VCaP (cell line): ENCODE results near the gene UBAP2.

Experiments used
- H3K27ac ChIP-seq: fragments of 450-650 bp; 2 replicates; pipeline ENCODE4 v1.5.1; 2017
- CTCF ChIP-seq: fragments of 450-650 bp; conservative IDR thresholded peaks from 2 replicates; pipeline ENCODE4 v1.5.1; 2017; ENCODE audit warnings: mild to moderate bottlenecking, moderate library complexity

Gene UBAP2, protein sequence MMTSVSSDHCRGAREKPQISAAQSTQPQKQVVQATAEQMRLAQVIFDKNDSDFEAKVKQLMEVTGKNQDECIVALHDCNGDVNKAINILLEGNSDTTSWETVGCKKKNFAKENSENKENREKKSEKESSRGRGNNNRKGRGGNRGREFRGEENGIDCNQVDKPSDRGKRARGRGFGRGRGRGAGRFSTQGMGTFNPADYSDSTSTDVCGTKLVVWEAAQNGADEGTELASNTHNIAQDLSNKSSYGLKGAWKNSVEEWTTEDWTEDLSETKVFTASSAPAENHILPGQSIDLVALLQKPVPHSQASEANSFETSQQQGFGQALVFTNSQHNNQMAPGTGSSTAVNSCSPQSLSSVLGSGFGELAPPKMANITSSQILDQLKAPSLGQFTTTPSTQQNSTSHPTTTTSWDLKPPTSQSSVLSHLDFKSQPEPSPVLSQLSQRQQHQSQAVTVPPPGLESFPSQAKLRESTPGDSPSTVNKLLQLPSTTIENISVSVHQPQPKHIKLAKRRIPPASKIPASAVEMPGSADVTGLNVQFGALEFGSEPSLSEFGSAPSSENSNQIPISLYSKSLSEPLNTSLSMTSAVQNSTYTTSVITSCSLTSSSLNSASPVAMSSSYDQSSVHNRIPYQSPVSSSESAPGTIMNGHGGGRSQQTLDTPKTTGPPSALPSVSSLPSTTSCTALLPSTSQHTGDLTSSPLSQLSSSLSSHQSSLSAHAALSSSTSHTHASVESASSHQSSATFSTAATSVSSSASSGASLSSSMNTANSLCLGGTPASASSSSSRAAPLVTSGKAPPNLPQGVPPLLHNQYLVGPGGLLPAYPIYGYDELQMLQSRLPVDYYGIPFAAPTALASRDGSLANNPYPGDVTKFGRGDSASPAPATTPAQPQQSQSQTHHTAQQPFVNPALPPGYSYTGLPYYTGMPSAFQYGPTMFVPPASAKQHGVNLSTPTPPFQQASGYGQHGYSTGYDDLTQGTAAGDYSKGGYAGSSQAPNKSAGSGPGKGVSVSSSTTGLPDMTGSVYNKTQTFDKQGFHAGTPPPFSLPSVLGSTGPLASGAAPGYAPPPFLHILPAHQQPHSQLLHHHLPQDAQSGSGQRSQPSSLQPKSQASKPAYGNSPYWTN

DNA sequence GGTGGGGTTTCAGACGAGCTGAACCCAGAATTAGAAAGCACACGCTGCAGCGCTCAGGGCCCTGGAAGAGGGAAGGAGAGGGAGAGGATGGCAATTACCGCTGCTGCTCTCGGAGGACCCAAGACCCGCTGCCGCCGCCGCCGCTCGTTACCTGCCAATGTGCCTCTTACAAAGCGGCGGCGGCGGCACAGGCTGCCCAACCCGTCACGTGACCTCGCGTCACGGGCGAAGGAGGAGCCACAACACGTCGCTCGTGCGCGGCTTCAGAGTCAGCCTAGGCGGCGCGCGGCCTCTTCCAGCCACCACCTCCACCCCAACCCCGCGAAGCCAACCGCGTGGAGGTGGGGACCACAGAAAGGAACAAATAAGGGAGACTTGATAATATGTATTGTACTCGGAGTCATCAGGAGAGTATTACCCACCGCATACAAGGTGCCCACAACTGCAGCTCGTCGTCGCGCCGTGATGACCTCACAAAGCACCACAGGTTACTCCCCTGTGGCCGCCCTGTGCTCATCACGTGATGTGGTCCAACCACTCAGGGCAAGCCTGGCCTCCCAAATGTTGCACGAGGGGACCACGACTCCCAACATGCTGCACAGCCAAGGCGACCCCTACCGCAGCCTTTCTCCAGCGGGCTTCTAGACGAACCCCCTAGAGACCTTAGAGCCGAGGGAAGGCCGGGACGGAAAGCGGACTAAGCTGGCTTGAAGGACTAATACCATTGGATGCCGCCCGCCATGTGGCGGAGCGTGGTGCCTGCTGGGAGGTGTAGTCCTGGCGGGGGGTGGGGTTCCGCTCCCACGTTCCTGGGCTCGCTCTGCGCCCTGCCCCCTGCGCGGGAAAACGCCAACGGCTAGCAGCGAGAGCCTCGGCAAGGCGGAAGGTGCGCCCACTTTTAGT lies at the start of gene UBAP2:
UBAP2 (minus strand) TSS at position 161 of the 903 bp plus-strand sequence. CDS start 31,739 bp downstream, outside the sequence.
- peak within 1 kb of the TSS; percentile 98 for H3K27ac ChIP-seq
- no peak for TF ChIP-seq CTCF

DNA sequence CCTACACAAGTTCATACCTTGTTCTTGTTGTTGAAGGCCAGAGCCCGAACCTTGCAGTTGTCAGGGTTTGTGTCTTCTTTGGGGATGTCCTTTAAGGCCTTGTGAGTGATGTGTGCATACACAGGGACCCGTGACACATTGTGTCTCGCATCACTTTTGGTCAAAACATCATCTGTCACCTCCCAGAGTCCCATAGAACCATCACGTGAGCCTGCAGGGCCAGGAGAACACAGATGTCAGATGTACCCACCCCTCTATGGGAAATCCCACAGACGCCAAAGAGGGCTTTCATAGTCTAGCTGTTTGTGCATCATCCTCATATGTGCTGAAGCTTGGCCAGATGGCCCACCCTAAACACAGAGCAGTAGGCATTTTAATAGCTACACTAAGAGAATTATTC lies 49.6 kb upstream of the UBAP2 start:
- no peak overlapping the region for H3K27ac ChIP-seq
- TF ChIP-seq CTCF = no peak

GRCh38 chr9:34097865-34098264 lies 49.2 kb upstream of the UBAP2 start:
- H3K27ac ChIP-seq = no peak overlapping the region
- no peak for TF ChIP-seq CTCF

GRCh38 chr9:34096751-34097150 lies 48.1 kb upstream of the UBAP2 start:
- no peak overlapping the region for H3K27ac ChIP-seq

GRCh38 chr9:34093578-34093977 lies 44.9 kb upstream of the UBAP2 start:
- no peak overlapping the region for H3K27ac ChIP-seq
- TF ChIP-seq CTCF = no peak

More at GRCh38 chr9:34096751-34097150, 48.1 kb upstream of the UBAP2 start:
- TF ChIP-seq CTCF = no peak

DNA sequence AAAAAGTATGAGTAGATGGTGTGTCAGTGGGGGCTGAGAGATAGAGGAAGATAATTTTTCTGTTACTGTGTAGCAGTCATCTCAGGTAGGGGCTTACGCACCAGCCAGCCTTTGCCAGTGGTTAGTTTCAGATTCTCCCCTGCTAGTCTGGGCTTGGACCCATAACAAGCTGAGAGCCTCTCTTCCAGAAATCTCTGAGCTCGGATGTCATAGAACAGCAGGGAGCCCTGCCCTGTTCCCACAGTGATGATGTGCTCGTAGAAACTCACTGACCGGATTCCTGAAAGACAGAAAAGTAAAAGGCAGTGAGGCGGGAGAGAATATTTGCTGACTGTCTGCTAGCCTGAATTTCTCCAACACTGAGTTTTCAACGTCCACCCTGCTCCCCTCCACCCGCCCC lies 40.6 kb upstream of the UBAP2 start:
- H3K27ac ChIP-seq = no peak overlapping the region
- no peak for TF ChIP-seq CTCF
